GM19023 (cell line): ENCODE data around the gene MSH5.
"Not testable (repeated sequence)": the region's sequence is repeated elsewhere in the genome, so short reads cannot be mapped to it uniquely, and the experiment has no call there.

Source experiments
- ATAC-seq: cut with Tn5 transposase; IDR thresholded peaks from one replicate; pipeline ENCODE4 v1.9.1; 2021; ENCODE audit warnings: mild to moderate bottlenecking, moderate library complexity; ENCODE audit not compliant: unreplicated experiment

The MSH5 gene

GRCh38 chr6:31739639-31740396, at the start of gene MSH5:
Gene MSH5 (plus strand): TSS chr6:31740005. CDS start chr6:31740467, 462 bp downstream.
- ATAC-seq, result peak; percentile 73

DNA sequence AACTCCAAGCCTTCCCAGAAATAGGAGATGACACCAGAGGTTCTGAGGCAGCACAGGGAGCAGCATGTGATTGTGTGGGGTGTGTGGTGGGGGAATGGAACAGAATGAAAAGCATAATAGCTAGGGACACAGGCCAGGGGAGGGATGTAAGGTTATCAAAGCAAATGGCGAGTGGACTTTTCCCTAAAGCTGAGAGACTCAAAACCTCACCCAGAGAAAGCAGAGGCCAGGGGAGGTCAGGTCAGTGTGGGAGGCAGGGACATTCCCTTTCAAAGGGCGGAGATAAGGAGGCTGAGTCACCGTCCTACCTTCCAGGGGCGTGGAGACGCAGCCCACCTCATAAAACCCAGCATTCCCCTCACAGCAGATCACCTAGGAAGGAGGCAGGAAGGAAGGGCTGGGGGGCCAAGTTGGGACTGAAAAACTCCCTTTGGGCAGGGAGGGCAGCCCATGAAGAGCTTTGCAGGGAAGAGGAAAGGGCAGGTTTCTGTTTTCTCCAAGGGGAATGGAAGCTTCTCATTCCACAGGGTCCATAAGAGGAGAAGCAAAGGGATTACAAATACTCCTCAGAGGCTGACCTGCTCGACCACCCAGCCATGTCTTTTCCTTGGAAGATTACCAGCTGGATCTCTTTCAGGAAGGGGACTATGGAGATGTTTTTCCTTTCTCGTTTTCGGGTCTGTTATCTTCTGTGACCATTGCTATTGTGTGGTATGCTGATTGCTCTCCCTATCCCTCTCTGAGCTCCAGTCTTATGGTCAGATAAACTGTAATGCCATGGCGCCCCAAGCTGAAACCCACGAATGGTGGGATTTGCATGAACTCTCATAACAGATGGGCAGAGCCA, 49.4 kb upstream of the MSH5 start:
- no peak for ATAC-seq

DNA sequence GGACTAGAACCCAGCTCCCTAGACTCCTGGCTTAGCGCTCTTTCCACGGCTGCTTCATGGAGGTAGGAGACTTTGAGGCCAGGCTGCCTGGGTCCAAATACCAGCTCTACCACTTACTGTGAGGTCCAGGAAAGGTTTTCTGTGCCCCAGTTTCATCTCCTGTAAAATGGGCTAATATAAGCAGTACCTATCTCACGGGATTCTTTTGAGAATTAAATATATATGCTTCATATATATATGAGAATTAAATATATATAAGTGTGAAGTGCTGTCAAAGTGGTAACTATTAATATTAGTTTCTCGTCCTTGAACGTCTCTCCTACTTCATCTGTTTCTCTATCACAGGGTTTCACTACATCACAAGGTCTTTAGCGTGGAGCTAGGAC, 48.7 kb upstream of the MSH5 start:
- ATAC-seq, result no peak

- ATAC-seq, result no peak
These were observed 48.2 kb upstream of the MSH5 start for GRCh38 chr6:31691564-31692108.

GRCh38 chr6:31692353-31692752, 47.5 kb upstream of the MSH5 start:
- ATAC-seq, result no peak

- ATAC-seq, result no peak
These were observed 46.9 kb upstream of the MSH5 start for GRCh38 chr6:31692886-31693285.

DNA sequence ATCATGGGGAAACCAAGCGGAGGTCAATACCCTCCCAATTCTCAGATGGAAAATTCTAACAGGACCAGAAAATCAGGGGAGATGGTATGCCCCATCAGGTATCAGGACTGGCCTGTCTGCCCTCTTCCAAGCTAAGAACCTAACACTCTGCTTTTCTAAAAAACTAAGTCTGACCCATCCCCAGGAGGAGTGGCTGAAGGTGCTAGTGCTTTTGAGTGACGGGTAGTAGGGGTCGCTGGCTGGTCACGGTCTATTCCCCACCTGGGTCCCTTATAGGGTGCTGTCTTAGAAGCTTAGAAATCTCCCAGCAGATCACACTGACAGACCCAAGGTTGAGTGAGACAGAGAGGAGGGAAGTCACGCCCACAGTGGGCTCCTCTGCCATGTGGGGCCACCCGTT, 46.3 kb upstream of the MSH5 start:
- ATAC-seq, result no peak

DNA sequence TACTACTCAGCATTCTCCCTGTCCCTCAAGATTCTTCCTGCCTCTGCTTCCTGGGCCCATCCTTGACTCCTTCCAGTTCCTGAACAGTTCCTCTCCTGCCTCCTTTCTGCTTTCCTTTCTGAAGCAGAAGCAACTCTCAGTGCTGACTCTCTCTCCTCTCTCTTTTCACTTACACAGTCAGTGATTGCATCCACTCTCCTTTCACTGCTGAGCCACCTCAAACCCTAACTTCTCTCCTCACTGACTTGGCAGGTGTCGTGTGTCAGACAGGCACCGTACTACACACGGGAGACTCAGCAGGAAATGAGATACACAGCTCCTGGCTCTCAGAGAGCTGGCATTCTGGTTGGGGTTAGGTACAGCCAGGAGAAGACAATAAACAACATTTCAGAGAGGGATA, 42.2 kb upstream of the MSH5 start:
- ATAC-seq, result no peak

DNA sequence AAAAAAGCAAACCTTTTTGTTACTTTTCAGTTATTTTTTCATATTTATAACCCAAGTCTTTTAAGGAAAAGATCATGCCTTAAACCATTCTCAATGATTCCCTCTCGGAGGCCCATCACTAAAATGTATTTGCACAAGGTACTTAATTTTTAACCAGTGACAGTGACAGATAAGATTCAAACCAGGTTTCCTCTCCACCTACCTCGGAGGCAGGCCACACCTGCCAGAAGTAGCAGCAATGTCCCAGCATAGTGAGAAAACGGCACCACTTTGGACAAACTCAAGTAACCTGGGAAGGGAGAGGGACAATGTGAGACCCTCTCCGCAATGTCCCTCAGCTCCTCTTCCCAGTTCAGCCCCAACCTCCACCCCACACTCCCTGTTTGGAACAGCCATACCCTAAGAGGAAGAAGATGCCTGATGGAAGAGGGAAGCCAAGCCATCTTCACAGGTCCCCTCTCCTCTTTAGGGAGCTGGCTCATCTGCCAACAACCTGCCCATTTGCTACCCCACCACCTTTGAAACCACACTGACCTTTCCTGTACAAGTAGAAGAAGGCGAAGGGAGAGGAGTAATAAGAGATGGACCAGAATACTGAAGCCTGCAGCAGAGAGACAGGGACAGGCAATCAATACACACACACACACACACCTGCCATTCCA, 38.9 kb upstream of the MSH5 start:
- no peak for ATAC-seq

- ATAC-seq, result no peak
These were observed 38.0 kb upstream of the MSH5 start for GRCh38 chr6:31701666-31702404.

DNA sequence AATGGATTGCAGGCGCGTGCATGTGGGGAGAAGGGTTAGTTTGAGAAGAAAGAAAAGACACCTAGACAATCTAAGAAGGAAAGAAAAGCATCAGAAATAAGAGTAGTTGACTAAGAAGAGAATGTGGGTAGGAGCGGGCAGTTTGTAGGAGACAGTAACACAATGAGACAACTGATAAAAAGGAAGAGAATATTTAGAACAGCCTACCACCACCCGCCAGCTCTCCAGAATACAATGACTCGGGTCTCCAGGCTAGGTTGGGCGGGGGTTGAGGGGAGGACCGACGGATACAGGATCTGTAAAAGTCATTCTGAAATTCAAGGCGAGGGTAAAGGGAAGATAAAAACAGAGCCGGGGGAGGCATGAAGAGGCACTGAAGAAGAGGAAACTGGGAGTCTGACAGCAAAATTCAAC, 37.4 kb upstream of the MSH5 start:
- no peak for ATAC-seq

DNA sequence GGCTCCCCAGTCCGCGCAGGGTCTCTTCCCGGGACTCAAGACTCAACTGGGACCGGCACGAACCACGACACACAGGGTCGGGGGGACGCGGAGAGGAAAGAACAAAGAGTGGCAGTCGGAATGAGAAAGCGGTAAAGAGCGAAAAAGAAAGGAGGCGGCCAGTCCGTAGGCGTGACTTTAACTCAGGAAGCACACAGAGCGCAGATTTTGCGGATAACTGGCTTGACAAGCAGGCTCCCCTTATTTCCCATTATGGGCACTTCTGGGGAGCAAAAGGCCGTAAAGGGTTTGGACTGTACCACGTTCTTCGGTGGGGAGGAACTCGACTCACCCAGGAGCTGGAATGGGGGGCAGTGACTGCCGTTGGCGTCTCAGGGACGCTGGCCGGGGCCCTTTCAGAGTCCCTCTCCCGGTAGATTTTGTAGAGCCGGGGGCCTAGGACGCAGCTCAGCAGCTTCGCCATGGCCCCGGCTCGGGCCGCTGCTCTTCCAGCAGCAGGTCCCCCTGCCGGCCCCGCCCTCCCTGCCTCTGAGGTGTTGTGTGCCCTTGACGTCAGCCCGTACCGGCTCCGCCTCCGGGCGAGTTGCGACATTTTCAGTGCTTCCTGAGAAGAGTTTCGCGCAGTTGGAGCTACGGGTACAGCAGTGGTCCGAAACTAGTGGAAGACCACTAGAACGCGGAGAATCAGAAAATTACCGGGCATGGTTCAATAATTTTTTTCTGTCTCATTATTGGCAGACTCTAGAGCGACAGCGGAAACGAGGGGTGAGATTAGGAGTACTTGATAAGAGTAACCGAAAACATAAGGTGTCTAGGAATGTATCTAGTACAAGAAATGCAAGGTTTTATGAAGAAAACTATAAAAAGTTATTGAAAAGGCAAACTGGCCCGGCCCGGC, 36.7 kb upstream of the MSH5 start, which contains the start of gene ABHD16A:
TSS of gene ABHD16A (minus strand) at position 506 of the 898 bp plus-strand sequence. CDS start at position 463, 43 bp downstream.
- peak; percentile 90 for ATAC-seq

DNA sequence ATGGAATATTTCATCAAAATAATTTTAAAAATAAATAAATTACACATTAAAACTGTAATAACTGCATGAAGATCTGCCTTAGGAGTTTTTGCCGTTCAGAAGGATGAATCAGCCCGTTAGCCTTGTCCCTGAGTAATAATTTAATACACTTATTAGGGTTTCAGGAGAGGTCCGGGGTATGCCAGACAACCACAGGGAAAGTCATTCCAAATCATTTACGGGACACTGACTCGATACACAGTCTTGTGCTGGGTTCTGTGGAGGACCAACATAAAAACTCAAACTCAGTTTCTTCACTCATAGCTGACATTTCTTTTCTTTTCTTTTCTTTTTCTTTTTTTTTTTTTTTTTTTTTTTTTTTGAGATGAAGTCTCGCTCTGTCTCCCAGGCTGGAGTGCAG, 33.9 kb upstream of the MSH5 start:
- no peak for ATAC-seq

- ATAC-seq, result no peak
These were observed 33.2 kb upstream of the MSH5 start, which contains the start of gene LY6G6F for GRCh38 chr6:31706599-31706998. Gene LY6G6F (plus strand): TSS chr6:31706866. CDS start chr6:31706907, 41 bp downstream.

DNA sequence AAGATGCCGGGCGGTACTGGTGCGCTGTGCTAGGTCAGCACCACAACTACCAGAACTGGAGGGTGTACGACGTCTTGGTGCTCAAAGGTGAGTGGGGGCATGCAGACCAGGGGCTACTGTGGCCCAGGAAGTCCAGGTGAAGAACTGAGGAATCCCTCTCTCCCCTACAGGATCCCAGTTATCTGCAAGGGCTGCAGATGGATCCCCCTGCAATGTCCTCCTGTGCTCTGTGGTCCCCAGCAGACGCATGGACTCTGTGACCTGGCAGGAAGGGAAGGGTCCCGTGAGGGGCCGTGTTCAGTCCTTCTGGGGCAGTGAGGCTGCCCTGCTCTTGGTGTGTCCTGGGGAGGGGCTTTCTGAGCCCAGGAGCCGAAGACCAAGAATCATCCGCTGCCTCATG, 32.1 kb upstream of the MSH5 start:
- no peak for ATAC-seq

GRCh38 chr6:31708224-31708623, 31.6 kb upstream of the MSH5 start:
- ATAC-seq, result no peak

GRCh38 chr6:31709157-31709556, 30.6 kb upstream of the MSH5 start:
- ATAC-seq, result not testable (repeated sequence)

GRCh38 chr6:31710523-31711219, 29.1 kb upstream of the MSH5 start:
- no peak for ATAC-seq

DNA sequence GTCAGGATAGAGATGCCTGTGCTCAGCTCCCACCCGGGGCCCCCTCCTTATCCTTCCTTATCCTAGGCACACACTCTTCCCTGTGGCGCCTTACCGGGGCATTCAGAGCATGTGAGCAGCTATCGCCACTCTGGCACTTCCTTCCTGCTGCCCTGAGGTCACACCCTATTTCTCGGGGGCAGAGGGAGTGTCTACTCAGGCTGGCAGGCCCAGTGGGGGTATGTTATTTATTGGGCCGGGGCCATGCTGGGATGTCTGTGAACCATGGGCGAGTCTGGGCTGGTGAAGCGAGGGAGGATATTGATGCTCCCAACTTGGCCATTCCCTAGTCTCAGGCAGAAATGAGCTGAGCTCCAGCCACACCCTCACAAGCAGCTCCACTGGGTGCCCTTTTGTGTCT, 28.6 kb upstream of the MSH5 start:
- no peak for ATAC-seq
